Erythroblast (primary cell): ENCODE results near the gene UGT1A3.
"Not testable (repeated sequence)": the region's sequence is repeated elsewhere in the genome, so short reads cannot be mapped to it uniquely, and the experiment has no call there.

ENCODE experiments used
- DNase-seq, 2 experiments: peaks; one replicate each; lab custom pipeline; 2025; lab: John Stamatoyannopoulos, UW
- GATA1 ChIP-seq: IDR thresholded peaks from 2 replicates; pipeline ENCODE4 v1.6.1; 2011; ENCODE audit warnings: low read depth, mild to moderate bottlenecking, control low read depth, low read length, moderate library complexity
- POLR2A ChIP-seq: IDR thresholded peaks from 2 replicates; pipeline ENCODE4 v1.6.1; 2011; ENCODE audit warnings: mild to moderate bottlenecking, low read length

Gene UGT1A3

GRCh38 chr2:233740870-233741269, 12.0 kb downstream of the UGT1A3 start:
- TF ChIP-seq GATA1 (no peak), POLR2A (no peak)

GRCh38 chr2:233743464-233744259, 14.8 kb downstream of the UGT1A3 start:
- no peak for DNase-seq
- TF ChIP-seq GATA1: no peak
- no peak for TF ChIP-seq POLR2A

More at GRCh38 chr2:233740870-233741269, 12.0 kb downstream of the UGT1A3 start:
- DNase-seq: no peak

- TF ChIP-seq POLR2A: no peak
- no peak for TF ChIP-seq GATA1
- no peak for DNase-seq
Observed at GRCh38 chr2:233745073-233745755, 16.4 kb downstream of the UGT1A3 start.

- DNase-seq: not testable (repeated sequence)
Observed at GRCh38 chr2:233745838-233746237, 17.0 kb downstream of the UGT1A3 start.

GRCh38 chr2:233746475-233747282, 17.8 kb downstream of the UGT1A3 start:
- DNase-seq: no peak
- TF ChIP-seq POLR2A (no peak), GATA1 (no peak)

GRCh38 chr2:233747283-233747544, 18.4 kb downstream of the UGT1A3 start:
- no peak for TF ChIP-seq GATA1
- no peak for TF ChIP-seq POLR2A
- DNase-seq: no peak

GRCh38 chr2:233750689-233751088, 21.8 kb downstream of the UGT1A3 start:
- not testable (repeated sequence) for DNase-seq

GRCh38 chr2:233751212-233752009, 22.6 kb downstream of the UGT1A3 start:
- not testable (repeated sequence) for DNase-seq

GRCh38 chr2:233754872-233755611, 26.2 kb downstream of the UGT1A3 start:
- no peak for DNase-seq
- TF ChIP-seq GATA1 (no peak), POLR2A (no peak)

GRCh38 chr2:233756429-233757081, 27.7 kb downstream of the UGT1A3 start:
- no peak for DNase-seq
- no peak for TF ChIP-seq POLR2A
- TF ChIP-seq GATA1: no peak

- DNase-seq: no peak
- TF ChIP-seq POLR2A (no peak), GATA1 (no peak)
Observed at GRCh38 chr2:233758141-233758540, 29.3 kb downstream of the UGT1A3 start.

- no peak for TF ChIP-seq GATA1
- no peak for TF ChIP-seq POLR2A
- no peak for DNase-seq
Observed at GRCh38 chr2:233758849-233759248, 30.0 kb downstream of the UGT1A3 start.
